Limb (tissue), 2 donors: ENCODE measurements around the gene PSG5.
"Not testable (repeated sequence)": the region's sequence is repeated elsewhere in the genome, so short reads cannot be mapped to it uniquely, and the experiment has no call there.

Experiments
- DNase-seq, 2 donors: peaks; one replicate each; pipeline ENCODE4 v3.0.0-alpha.2; 2016; ENCODE audit errors: extremely low spot score in 2 of 2

Gene PSG5

GRCh38 chr19:43186311-43186935 is at the start of gene PSG5:
TSS of gene PSG5 (minus strand) at chr19:43186536. CDS start at chr19:43186405, 131 bp downstream.
- not testable (repeated sequence) for DNase-seq

- DNase-seq, result not testable (repeated sequence)
Observed at GRCh38 chr19:43235686-43236085, 49.4 kb upstream of the PSG5 start.

- DNase-seq, result no peak
Observed at GRCh38 chr19:43229315-43229714, 43.0 kb upstream of the PSG5 start.

- not testable (repeated sequence) for DNase-seq
Observed at GRCh38 chr19:43228730-43229129, 42.4 kb upstream of the PSG5 start.

GRCh38 chr19:43226986-43227385 is 40.6 kb upstream of the PSG5 start:
- DNase-seq, result not testable (repeated sequence)

- no peak for DNase-seq
Observed at GRCh38 chr19:43224855-43225253, 38.5 kb upstream of the PSG5 start.

GRCh38 chr19:43224201-43224854 is 38.0 kb upstream of the PSG5 start:
- not testable (repeated sequence) for DNase-seq

GRCh38 chr19:43221891-43222290 is 35.6 kb upstream of the PSG5 start:
- DNase-seq, result not testable (repeated sequence)

- not testable (repeated sequence) for DNase-seq
Observed at GRCh38 chr19:43219136-43219535, 32.8 kb upstream of the PSG5 start.

GRCh38 chr19:43215881-43216280 is 29.5 kb upstream of the PSG5 start:
- DNase-seq, result not testable (repeated sequence)

GRCh38 chr19:43207991-43208390 is 21.7 kb upstream of the PSG5 start:
- DNase-seq, result no peak

- not testable (repeated sequence) for DNase-seq
Observed at GRCh38 chr19:43207174-43207573, 20.8 kb upstream of the PSG5 start.

GRCh38 chr19:43205471-43206105 is 19.3 kb upstream of the PSG5 start, which contains the start of gene PSG4:
TSS of gene PSG4 (minus strand) at chr19:43205638. CDS start at chr19:43205536, 102 bp downstream.
- not testable (repeated sequence) for DNase-seq

- DNase-seq, result not testable (repeated sequence)
Observed at GRCh38 chr19:43203611-43204010, 17.3 kb upstream of the PSG5 start.

GRCh38 chr19:43201891-43202290 is 15.6 kb upstream of the PSG5 start:
- not testable (repeated sequence) for DNase-seq

- not testable (repeated sequence) for DNase-seq
Observed at GRCh38 chr19:43201337-43201801, 15.0 kb upstream of the PSG5 start.

- DNase-seq, result not testable (repeated sequence)
Observed at GRCh38 chr19:43198686-43199419, 12.5 kb upstream of the PSG5 start.

GRCh38 chr19:43197666-43198397 is 11.5 kb upstream of the PSG5 start:
- DNase-seq, result not testable (repeated sequence)

GRCh38 chr19:43194397-43194796 is 8.1 kb upstream of the PSG5 start:
- DNase-seq, result not testable (repeated sequence)

GRCh38 chr19:43192381-43193155 is 6.2 kb upstream of the PSG5 start:
- DNase-seq, result not testable (repeated sequence)
